CD4-positive, alpha-beta T cell treated with Interleukin-6 at 100 ng/mL for 8 hours (primary cell): ENCODE results near the gene DNASE1L3.

Experiments
- DNase-seq: peaks from one replicate; pipeline ENCODE4 v3.0.0-alpha.2; 2020; ENCODE audit warnings: mixed read lengths, low spot score

Gene DNASE1L3

GRCh38 chr3:58179235-58180098 lies 31.3 kb downstream of the DNASE1L3 start:
- no peak for DNase-seq

GRCh38 chr3:58178528-58179234 lies 32.1 kb downstream of the DNASE1L3 start:
- DNase-seq: no peak

- peak; percentile 85 for DNase-seq
Measured at GRCh38 chr3:58177747-58178527, 32.8 kb downstream of the DNASE1L3 start.

- DNase-seq: no peak
Measured at GRCh38 chr3:58176827-58177489, 33.8 kb downstream of the DNASE1L3 start.

GRCh38 chr3:58176185-58176530 lies 34.6 kb downstream of the DNASE1L3 start:
- DNase-seq: no peak

GRCh38 chr3:58175437-58176184 lies 35.2 kb downstream of the DNASE1L3 start:
- no peak for DNase-seq

GRCh38 chr3:58175187-58175436 lies 35.7 kb downstream of the DNASE1L3 start:
- DNase-seq: no peak

GRCh38 chr3:58173669-58174398 lies 36.9 kb downstream of the DNASE1L3 start:
- DNase-seq: peak; percentile 29

GRCh38 chr3:58173029-58173668 lies 37.6 kb downstream of the DNASE1L3 start:
- no peak for DNase-seq

GRCh38 chr3:58171126-58171525 lies 39.6 kb downstream of the DNASE1L3 start:
- DNase-seq: no peak

- no peak for DNase-seq
Measured at GRCh38 chr3:58170376-58170775, 40.4 kb downstream of the DNASE1L3 start.

- DNase-seq: no peak
Measured at GRCh38 chr3:58169371-58169770, 41.4 kb downstream of the DNASE1L3 start.

GRCh38 chr3:58168498-58168897 lies 42.3 kb downstream of the DNASE1L3 start:
- DNase-seq: no peak

GRCh38 chr3:58167431-58168351 lies 43.1 kb downstream of the DNASE1L3 start:
- DNase-seq: peak; percentile 37

GRCh38 chr3:58164906-58165821 lies 45.6 kb downstream of the DNASE1L3 start:
- no peak for DNase-seq

- DNase-seq: no peak
Measured at GRCh38 chr3:58164199-58164879, 46.4 kb downstream of the DNASE1L3 start.

- DNase-seq: no peak
Measured at GRCh38 chr3:58163234-58163633, 47.5 kb downstream of the DNASE1L3 start.
